Ishikawa (cell line): ENCODE data around the gene ZNHIT3.

Experiments
- CEBPB ChIP-seq: IDR thresholded peaks from 2 replicates; pipeline ENCODE4 v1.6.1; 2012
- CREB1 ChIP-seq: IDR thresholded peaks from 2 replicates; pipeline ENCODE4 v1.6.1; 2012; ENCODE audit warnings: low read depth
- EGR1 ChIP-seq: IDR thresholded peaks from 2 replicates; pipeline ENCODE4 v1.6.1; 2012
- EP300 ChIP-seq: IDR thresholded peaks from 2 replicates; pipeline ENCODE4 v1.6.1; 2012; ENCODE audit warnings: borderline replicate concordance
- FOXM1 ChIP-seq: IDR thresholded peaks from 2 replicates; pipeline ENCODE4 v1.6.1; 2012; ENCODE audit warnings: low read depth, borderline replicate concordance
- NFIC ChIP-seq: IDR thresholded peaks from 2 replicates; pipeline ENCODE4 v1.6.1; 2012
- RAD21 ChIP-seq: IDR thresholded peaks from 2 replicates; pipeline ENCODE4 v1.6.1; 2012; ENCODE audit warnings: low read depth
- TAF1 ChIP-seq: IDR thresholded peaks from 2 replicates; pipeline ENCODE4 v1.6.1; 2012; ENCODE audit warnings: low read depth, mild to moderate bottlenecking
- TCF12 ChIP-seq: IDR thresholded peaks from 2 replicates; pipeline ENCODE4 v1.6.1; 2012; ENCODE audit warnings: low read depth
- TEAD4 ChIP-seq: IDR thresholded peaks from 2 replicates; pipeline ENCODE4 v1.6.1; 2012
- YY1 ChIP-seq: IDR thresholded peaks from 2 replicates; pipeline ENCODE4 v1.6.1; 2012; ENCODE audit warnings: low read depth
- ZBTB7A ChIP-seq: IDR thresholded peaks from 2 replicates; pipeline ENCODE4 v1.6.1; 2012; ENCODE audit warnings: low read depth
- TF ChIP-seq, protein P1 (sequence below): IDR thresholded peaks from 2 replicates; pipeline ENCODE4 v1.6.1; 2012
- TF ChIP-seq, protein P2 (sequence below): IDR thresholded peaks from 2 replicates; pipeline ENCODE4 v1.6.1; 2012; ENCODE audit warnings: low read depth, mild to moderate bottlenecking
- TF ChIP-seq, protein P3 (sequence below): IDR thresholded peaks from 2 replicates; pipeline ENCODE4 v1.6.1; 2012

The ZNHIT3 gene

DNA sequence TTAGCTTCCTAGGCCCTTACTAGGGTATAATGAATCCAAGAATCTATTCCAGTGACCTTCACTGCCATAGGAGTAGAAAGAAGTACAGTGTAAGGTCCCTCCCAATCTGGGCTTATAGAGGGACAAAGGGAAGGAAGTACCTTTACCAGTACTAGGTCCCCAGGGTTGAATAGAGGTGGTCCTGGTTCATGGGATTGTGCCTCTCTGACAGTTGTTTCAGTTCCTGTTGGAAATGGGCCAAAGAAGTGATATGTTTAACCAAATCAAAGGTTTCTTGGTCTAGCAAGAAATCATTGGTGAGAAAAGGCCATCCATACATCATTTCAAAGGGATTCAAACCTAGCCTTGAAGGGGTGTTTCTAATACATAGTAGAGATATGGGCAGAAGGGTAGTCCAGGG lies 16.0 kb upstream of the ZNHIT3 start:
- TF ChIP-seq TCF12, result no peak
- TF ChIP-seq, protein P1, sequence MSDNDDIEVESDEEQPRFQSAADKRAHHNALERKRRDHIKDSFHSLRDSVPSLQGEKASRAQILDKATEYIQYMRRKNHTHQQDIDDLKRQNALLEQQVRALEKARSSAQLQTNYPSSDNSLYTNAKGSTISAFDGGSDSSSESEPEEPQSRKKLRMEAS, result no peak
- no peak for TF ChIP-seq NFIC
- TF ChIP-seq, protein P2, sequence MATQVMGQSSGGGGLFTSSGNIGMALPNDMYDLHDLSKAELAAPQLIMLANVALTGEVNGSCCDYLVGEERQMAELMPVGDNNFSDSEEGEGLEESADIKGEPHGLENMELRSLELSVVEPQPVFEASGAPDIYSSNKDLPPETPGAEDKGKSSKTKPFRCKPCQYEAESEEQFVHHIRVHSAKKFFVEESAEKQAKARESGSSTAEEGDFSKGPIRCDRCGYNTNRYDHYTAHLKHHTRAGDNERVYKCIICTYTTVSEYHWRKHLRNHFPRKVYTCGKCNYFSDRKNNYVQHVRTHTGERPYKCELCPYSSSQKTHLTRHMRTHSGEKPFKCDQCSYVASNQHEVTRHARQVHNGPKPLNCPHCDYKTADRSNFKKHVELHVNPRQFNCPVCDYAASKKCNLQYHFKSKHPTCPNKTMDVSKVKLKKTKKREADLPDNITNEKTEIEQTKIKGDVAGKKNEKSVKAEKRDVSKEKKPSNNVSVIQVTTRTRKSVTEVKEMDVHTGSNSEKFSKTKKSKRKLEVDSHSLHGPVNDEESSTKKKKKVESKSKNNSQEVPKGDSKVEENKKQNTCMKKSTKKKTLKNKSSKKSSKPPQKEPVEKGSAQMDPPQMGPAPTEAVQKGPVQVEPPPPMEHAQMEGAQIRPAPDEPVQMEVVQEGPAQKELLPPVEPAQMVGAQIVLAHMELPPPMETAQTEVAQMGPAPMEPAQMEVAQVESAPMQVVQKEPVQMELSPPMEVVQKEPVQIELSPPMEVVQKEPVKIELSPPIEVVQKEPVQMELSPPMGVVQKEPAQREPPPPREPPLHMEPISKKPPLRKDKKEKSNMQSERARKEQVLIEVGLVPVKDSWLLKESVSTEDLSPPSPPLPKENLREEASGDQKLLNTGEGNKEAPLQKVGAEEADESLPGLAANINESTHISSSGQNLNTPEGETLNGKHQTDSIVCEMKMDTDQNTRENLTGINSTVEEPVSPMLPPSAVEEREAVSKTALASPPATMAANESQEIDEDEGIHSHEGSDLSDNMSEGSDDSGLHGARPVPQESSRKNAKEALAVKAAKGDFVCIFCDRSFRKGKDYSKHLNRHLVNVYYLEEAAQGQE, result no peak
- no peak for TF ChIP-seq ZBTB7A
- TF ChIP-seq TEAD4, result no peak
- no peak for TF ChIP-seq TAF1
- TF ChIP-seq EGR1, result no peak
- no peak for TF ChIP-seq CEBPB
- TF ChIP-seq EP300, result no peak
- TF ChIP-seq RAD21, result no peak
- no peak for TF ChIP-seq FOXM1
- TF ChIP-seq YY1, result no peak
- TF ChIP-seq, protein P3, sequence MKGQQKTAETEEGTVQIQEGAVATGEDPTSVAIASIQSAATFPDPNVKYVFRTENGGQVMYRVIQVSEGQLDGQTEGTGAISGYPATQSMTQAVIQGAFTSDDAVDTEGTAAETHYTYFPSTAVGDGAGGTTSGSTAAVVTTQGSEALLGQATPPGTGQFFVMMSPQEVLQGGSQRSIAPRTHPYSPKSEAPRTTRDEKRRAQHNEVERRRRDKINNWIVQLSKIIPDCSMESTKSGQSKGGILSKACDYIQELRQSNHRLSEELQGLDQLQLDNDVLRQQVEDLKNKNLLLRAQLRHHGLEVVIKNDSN, result no peak
- no peak for TF ChIP-seq CREB1

DNA sequence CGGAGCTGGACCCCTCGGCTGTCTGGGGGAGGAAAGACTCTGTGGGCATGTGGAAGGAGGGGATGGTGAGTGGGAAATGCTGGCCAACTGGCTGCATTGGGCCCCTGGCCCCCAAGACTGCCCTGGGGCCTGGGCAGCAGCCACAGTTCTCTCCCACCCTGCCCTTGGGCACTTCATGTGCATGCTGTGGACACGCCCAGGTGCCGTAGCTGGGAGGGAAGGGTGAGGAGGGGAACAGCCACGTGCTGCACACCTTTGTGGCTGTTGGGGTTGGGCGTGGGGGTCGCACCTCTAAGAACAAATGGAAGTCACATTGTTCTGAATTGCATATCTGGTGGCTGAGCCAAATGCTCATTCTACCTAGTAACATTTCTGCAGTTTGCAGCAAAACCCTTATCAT lies 11.9 kb upstream of the ZNHIT3 start:
- no peak for TF ChIP-seq YY1
- no peak for TF ChIP-seq TEAD4
- TF ChIP-seq, protein P2, result no peak
- TF ChIP-seq, protein P1, result no peak
- TF ChIP-seq CREB1, result no peak
- TF ChIP-seq CEBPB, result no peak
- TF ChIP-seq EGR1, result no peak
- no peak for TF ChIP-seq ZBTB7A
- TF ChIP-seq TCF12, result no peak
- TF ChIP-seq, protein P3, result no peak
- TF ChIP-seq EP300, result no peak

DNA sequence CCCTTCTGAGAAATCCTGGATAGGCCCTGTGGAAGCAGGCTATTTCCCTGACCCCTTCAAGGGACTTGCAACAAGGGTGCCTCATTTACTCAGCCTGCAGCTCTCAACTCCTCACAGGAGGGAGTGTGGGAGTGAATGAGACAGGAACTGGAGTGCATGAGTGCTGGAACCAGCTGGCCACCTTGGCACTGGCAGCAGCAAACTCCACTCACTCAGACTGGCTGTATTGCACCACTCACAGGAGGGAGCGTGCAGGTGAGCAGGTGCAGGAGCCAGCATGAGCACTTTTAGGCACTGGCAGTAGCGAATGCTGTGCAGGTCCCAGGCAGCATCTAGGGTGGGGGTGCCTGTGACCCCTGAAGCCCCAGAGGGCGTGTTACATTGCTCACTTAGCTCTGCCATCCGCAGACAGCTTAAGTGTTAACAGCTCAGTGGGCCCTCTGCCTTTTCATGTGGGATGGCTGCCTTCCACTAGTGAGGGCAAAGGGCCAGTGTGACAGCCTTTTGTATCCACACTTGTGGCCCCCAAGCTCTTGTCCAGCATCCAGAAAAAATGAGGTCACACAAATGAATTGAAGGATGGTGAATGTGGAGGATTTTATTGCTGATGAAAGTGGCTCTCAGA lies 11.0 kb upstream of the ZNHIT3 start:
- TF ChIP-seq, protein P2, result no peak
- no peak for TF ChIP-seq CREB1

DNA sequence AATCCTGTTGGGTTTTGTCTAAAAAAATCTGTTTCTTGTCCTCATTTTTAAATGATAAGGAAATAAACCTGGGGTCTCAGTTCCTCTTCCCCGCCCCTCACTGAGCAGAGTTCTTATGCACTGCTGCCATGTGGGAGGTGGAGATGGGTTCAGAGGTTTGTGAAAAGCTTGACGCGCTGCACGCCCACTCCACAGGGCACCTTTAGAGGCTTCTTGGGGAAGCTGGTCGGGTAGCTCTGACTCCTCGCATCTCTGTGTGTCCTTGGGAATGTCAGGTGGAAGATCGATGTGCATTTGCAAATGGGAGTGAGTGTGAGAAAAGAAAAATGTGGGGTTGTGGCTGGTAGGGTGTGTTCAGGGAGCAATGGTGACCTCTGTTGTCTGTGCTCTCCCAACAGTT lies 4.7 kb upstream of the ZNHIT3 start:
- no peak for TF ChIP-seq RAD21
- no peak for TF ChIP-seq ZBTB7A
- TF ChIP-seq EP300, result no peak
- TF ChIP-seq, protein P1, result no peak
- TF ChIP-seq CEBPB, result no peak
- TF ChIP-seq, protein P3, result no peak
- TF ChIP-seq, protein P2, result no peak
- TF ChIP-seq TEAD4, result no peak
- no peak for TF ChIP-seq TAF1
- TF ChIP-seq FOXM1, result no peak
